Upper lobe of left lung (tissue), 6 donors: ENCODE results near the gene CNTD1. TPM values are rescaled to one million over a fixed set of nuclear protein-coding genes. Genes with fewer than 3 reads are reported as not detected.
A peak's percentile ranks its signal among the peaks of the same experiment; 100 is the strongest.

Source experiments
- ATAC-seq, 2 donors: fragments of 200-7000 bp; cut with Tn5 transposase; one replicate each; pipeline ENCODE4 v1.9.1; 2022; ENCODE audit warnings: mild to moderate bottlenecking in 2 of 2, moderate library complexity in 2 of 2; ENCODE audit not compliant: low FRiP score in 2 of 2
- DNase-seq, 2 donors: peaks; one replicate each; pipeline ENCODE4 v3.0.0-alpha.2; 2019 to 2020
- H3K27ac ChIP-seq, 4 donors: fragments of 200-600 bp; sonication (generic); one replicate each; pipeline ENCODE4 v1.5.1; 2016 to 2019
- H3K27me3 ChIP-seq, 4 donors: fragments of 200-600 bp; sonication (generic); one replicate each; pipeline ENCODE4 v1.5.1; 2017 to 2019
- H3K36me3 ChIP-seq, 4 donors: fragments of 200-600 bp; sonication (generic); one replicate each; pipeline ENCODE4 v1.5.1; 2016 to 2019
- H3K4me1 ChIP-seq, 4 donors: fragments of 200-600 bp; sonication (generic); one replicate each; pipeline ENCODE4 v1.5.1; 2018 to 2019
- H3K4me3 ChIP-seq, 4 donors: fragments of 200-600 bp; sonication (generic); one replicate each; pipeline ENCODE4 v1.5.1; 2017 to 2019; ENCODE audit warnings: mild to moderate bottlenecking in 2 of 4, moderate library complexity in 1 of 4
- H3K9me3 ChIP-seq, 4 donors: fragments of 200-600 bp; sonication (generic); one replicate each; pipeline ENCODE4 v1.5.1; 2018 to 2019
- EP300 ChIP-seq, 4 donors: sonication (generic); formaldehyde crosslinking; IDR thresholded peaks; one replicate each; pipeline ENCODE4 v1.5.1; 2017; ENCODE audit warnings: antibody characterized with exemption in 4 of 4, control low read depth in 2 of 4
- POLR2A ChIP-seq, 4 donors: fragments of 450-650 bp; IDR thresholded peaks; one replicate each; pipeline ENCODE4 v1.5.1; 2016 to 2017; ENCODE audit warnings: antibody characterized with exemption in 4 of 4, mild to moderate bottlenecking in 2 of 4
- POLR2AphosphoS5 ChIP-seq, 2 donors: sonication (generic); formaldehyde crosslinking; IDR thresholded peaks; one replicate each; pipeline ENCODE4 v1.5.1; 2017; ENCODE audit warnings: antibody characterized with exemption in 2 of 2
- WGBS, 2 donors: methylation state at CpG; one replicate each; pipeline ENCODE4 v1.1.5; 2017 to 2018; 5-methylcytosine and 5-hydroxymethylcytosine counted together
- total RNA-seq, 6 donors: library from RNA; depleted of rRNA in 4 of 6; stranded (reverse); fragments of >200 nt in 4 of 6; gene quantifications; one replicate each; pipeline versions ENCODE4 v1.1.0 to v1.2.1, GENCODE V29; 2016 to 2021
- TF ChIP-seq, protein P1 (sequence below), 6 experiments: fragments of 450-650 bp in 4 of 6; fragments of 200-600 bp in 2 of 6; sonication (generic) in 2 of 6; IDR thresholded peaks; one replicate each; pipeline ENCODE4 v1.5.1; 2016 to 2019; ENCODE audit warnings: antibody characterized with exemption in 6 of 6
- donor health status: DM: no; HTN: no; CAD: no; lungs with moderate emphysema.
- donor health status: DM: no; HTN: yes; CAD: no; lungs with severe emphysema.

Gene CNTD1
- total RNA-seq, 6 donors from 2014 or later: 0.22 to 1.2 (median 0.39) TPM; not detected in 1

DNA sequence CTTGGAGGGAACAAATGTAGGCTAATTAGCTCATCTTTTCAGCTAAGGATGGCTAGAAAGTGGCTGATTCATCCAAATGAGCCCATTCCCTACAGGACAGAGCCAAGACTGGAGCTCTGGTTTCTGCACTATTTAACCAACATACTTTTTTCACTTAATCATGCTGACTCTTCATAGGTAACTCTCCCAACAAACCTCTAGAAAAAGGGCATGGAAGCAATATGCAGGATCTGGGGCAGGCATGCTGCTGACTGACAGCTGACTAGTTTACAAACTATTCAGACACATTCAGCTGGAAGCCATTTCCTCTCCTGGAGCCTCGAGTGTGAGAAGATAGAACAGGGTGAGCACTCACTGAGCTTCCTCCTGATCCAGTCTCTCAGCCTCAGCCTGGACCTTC is 19.2 kb downstream of the CNTD1 start:
- Histone ChIP-seq H3K4me3 (no peak overlapping the region), H3K4me1 (peaks cover 3 to 22% (median 9%) of the 10 kb centered on the region in 4 donors), H3K36me3 (peaks cover 38 to 92% (median 77%) of the 10 kb centered on the region in 4 donors), H3K27me3 (no peaks in the 10 kb centered on the region), H3K9me3 (no peaks in the 10 kb centered on the region), H3K27ac (no peak overlapping the region)
- DNase-seq: no peak
- 40 to 54% methylated on average over 1 of the region's 1 CpG for WGBS, 2 donors
- ATAC-seq: no peak
- TF ChIP-seq EP300 (IDR thresholded peaks at IDR 0.05): no peak
- TF ChIP-seq POLR2A (IDR thresholded peaks at IDR 0.05): no peak

DNA sequence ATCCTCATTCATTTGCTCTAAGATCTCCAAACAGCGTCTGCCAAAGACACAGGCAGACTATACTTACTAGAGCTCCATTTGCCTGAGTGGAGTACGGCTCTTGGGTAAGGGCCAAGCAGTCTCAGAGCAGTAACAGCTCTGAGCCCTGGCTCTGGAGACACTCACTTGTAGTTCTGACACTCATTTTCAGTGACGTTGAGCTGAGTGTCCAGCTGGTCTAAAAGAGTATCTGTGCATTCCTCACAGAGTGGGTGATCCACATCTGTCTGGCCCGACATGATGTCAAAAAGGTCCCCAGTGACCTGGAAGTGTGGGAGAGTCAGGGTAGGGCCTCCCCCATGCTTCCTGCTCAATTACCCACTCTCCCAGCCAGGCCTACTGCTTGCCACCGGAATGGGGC is 19.7 kb downstream of the CNTD1 start:
- ATAC-seq (peak in 1 of 2 donors; percentile 17), DNase-seq (no peak)
- H3K36me3 ChIP-seq: peaks cover 34 to 87% (median 72%) of the 10 kb centered on the region in 4 donors
- no peak overlapping the region for H3K27ac ChIP-seq
- TF ChIP-seq, protein P1, sequence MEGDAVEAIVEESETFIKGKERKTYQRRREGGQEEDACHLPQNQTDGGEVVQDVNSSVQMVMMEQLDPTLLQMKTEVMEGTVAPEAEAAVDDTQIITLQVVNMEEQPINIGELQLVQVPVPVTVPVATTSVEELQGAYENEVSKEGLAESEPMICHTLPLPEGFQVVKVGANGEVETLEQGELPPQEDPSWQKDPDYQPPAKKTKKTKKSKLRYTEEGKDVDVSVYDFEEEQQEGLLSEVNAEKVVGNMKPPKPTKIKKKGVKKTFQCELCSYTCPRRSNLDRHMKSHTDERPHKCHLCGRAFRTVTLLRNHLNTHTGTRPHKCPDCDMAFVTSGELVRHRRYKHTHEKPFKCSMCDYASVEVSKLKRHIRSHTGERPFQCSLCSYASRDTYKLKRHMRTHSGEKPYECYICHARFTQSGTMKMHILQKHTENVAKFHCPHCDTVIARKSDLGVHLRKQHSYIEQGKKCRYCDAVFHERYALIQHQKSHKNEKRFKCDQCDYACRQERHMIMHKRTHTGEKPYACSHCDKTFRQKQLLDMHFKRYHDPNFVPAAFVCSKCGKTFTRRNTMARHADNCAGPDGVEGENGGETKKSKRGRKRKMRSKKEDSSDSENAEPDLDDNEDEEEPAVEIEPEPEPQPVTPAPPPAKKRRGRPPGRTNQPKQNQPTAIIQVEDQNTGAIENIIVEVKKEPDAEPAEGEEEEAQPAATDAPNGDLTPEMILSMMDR (IDR thresholded peaks at IDR 0.05): no peak
- TF ChIP-seq POLR2A (IDR thresholded peaks at IDR 0.05): no peak
- TF ChIP-seq EP300 (IDR thresholded peaks at IDR 0.05): no peak
- TF ChIP-seq POLR2AphosphoS5 (IDR thresholded peaks at IDR 0.05): no peak
- H3K4me3 ChIP-seq: no peak overlapping the region
- H3K4me1 ChIP-seq: peaks cover 8 to 27% (median 15%) of the 10 kb centered on the region in 4 donors
- no peaks in the 10 kb centered on the region for H3K9me3 ChIP-seq
- H3K27me3 ChIP-seq: no peaks in the 10 kb centered on the region
- 88 to 96% methylated on average over 5 of the region's 5 CpGs for WGBS, 2 donors

- peaks cover 28 to 70% (median 59%) of the 10 kb centered on the region in 4 donors for H3K36me3 ChIP-seq
- H3K9me3 ChIP-seq: no peaks in the 10 kb centered on the region
- ATAC-seq: no peak
- no peaks in the 10 kb centered on the region for H3K27me3 ChIP-seq
- peaks cover 15 to 36% (median 21%) of the 10 kb centered on the region in 4 donors for H3K4me1 ChIP-seq
- peak in 1 of 2 donors; percentile 71 for DNase-seq
- no peak overlapping the region for H3K4me3 ChIP-seq
- no peak for TF ChIP-seq POLR2A (IDR thresholded peaks at IDR 0.05)
- TF ChIP-seq, protein P1 (IDR thresholded peaks at IDR 0.05): peak in 5 of 6 experiments; percentile 29 to 56 (median 41)
- H3K27ac ChIP-seq: no peak overlapping the region
- 45% methylated on average over 2 of the region's 2 CpGs for WGBS, 2 donors
Measured at GRCh38 chr17:42819939-42820535, 21.4 kb downstream of the CNTD1 start.

DNA sequence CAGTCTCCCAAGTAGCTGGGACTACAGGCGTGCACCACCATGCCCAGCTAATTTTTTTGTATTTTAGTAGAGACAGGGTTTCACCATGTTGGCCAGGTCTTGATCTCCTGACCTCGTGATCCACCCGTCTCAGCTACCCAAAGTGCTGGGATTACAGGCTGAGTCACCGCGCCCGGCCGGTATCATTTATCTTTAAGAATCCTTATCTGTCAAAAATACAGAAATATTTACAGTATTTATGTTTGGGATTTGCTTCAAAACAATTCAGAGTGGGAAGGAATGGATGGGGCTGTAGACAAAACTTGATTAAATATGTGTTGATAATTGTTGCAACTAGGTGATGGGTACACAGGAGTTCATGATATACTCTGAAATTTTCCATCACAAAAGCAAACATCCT is 22.5 kb downstream of the CNTD1 start:
- Histone ChIP-seq H3K9me3 (no peaks in the 10 kb centered on the region), H3K27ac (no peak overlapping the region), H3K36me3 (peaks cover 21 to 59% (median 49%) of the 10 kb centered on the region in 4 donors), H3K4me1 (peaks cover 15 to 27% (median 18%) of the 10 kb centered on the region in 4 donors), H3K4me3 (no peak overlapping the region), H3K27me3 (no peaks in the 10 kb centered on the region)
- 88 to 89% methylated on average over 7 of the region's 7 CpGs for WGBS, 2 donors
- no peak for ATAC-seq
- DNase-seq: no peak
- TF ChIP-seq, protein P1 (IDR thresholded peaks at IDR 0.05): no peak
- no peak for TF ChIP-seq POLR2AphosphoS5 (IDR thresholded peaks at IDR 0.05)
- no peak for TF ChIP-seq EP300 (IDR thresholded peaks at IDR 0.05)

DNA sequence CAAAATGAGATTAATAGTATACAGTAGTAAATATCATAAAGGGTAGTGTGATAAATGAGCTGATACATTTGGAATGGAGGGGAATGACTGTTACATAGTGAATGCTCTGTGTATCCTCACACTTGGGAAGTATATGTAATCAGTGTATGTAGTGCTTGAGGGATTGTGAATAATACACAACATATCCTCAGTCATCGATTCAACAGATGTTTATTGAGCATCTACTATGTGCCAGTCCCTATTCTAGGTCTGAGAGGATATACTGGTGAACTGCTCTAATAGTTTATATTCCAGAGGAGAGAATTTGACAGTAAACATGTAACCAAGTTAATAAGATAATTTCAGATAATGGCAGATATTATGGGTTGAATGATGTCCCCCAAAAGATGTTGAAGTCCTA is 28.8 kb downstream of the CNTD1 start:
- WGBS, 2 donors: 88 to 96% methylated on average over 1 of the region's 1 CpG
- no peak for ATAC-seq

GRCh38 chr17:42830971-42831370 is 32.3 kb downstream of the CNTD1 start:
- Histone ChIP-seq H3K36me3 (peaks cover 4 to 12% (median 6%) of the 10 kb centered on the region in 4 donors), H3K4me1 (peaks cover 19 to 32% (median 23%) of the 10 kb centered on the region in 4 donors), H3K27me3 (no peaks in the 10 kb centered on the region), H3K9me3 (no peaks in the 10 kb centered on the region), H3K4me3 (no peak overlapping the region), H3K27ac (no peak overlapping the region)
- TF ChIP-seq EP300 (IDR thresholded peaks at IDR 0.05) (no peak), POLR2AphosphoS5 (IDR thresholded peaks at IDR 0.05) (no peak), POLR2A (IDR thresholded peaks at IDR 0.05) (no peak)
- TF ChIP-seq, protein P1 (IDR thresholded peaks at IDR 0.05): no peak
- DNase-seq (no peak), ATAC-seq (no peak)

More for the DNA sequence above, 28.8 kb downstream of the CNTD1 start:
- TF ChIP-seq EP300 (IDR thresholded peaks at IDR 0.05): no peak
- H3K27me3 ChIP-seq: no peaks in the 10 kb centered on the region
- H3K36me3 ChIP-seq: no peaks in the 10 kb centered on the region
- no peak for DNase-seq
- no peak overlapping the region for H3K4me3 ChIP-seq
- H3K27ac ChIP-seq: no peak overlapping the region
- peaks cover 18 to 22% (median 19%) of the 10 kb centered on the region in 4 donors for H3K4me1 ChIP-seq
- H3K9me3 ChIP-seq: no peaks in the 10 kb centered on the region
